ENCODE results near the gene TRMT2A.

The TRMT2A gene

DNA sequence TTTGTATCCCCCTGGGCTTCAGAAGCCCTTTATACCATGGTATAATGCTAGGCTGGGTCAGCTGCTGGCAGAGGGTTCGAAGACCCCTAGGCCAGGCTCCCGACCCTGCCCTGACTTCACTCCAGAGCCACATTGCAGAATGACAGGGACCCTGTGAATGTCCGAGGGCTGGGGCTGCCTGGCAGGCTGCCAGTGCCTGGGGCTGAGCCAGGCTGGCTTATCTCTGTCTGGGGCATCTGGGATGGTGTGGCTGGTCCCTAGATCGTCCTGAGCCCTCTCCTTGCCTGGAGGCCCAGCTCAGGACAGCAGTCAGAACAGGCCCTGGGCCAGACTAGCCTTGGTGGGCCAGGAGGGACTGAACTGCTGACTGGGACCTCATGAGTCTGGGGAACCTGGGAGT lies 18.2 kb upstream of the TRMT2A start:
- DNase-seq (ENCODE audit: low read depth in 2 of 2), result no peak

DNA sequence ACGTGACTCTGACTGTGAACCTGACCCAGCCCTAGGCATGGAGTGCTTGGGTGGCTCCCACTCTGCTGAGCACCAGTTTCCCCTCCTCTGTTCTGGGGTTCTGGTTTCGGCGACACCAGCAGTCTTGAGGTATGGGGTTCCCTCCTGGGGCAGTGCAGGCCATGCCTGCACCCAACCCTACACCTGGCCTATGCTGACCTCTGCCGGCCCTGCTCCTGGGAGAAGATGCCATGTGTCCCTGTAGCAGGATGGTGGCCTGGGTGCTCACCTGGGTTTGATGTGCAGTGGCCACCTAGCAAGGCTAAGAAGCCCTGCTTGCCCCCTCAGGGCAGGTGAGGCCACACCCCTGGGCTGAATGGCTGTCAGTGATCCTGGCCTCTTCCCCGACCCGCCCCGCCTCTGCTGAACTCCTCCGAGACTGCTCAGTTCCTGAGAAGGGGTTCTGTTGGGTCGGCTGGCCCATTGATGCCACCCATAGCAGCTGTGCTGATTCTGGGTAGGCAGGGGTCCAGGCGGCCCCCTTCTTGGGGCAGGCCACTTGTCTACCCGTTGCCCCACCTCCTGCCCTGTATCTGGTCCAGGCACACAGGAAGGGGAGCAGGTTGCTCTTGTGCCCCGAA lies 17.0 kb upstream of the TRMT2A start:
- no peak for DNase-seq (ENCODE audit: low read depth in 2 of 2)

DNA sequence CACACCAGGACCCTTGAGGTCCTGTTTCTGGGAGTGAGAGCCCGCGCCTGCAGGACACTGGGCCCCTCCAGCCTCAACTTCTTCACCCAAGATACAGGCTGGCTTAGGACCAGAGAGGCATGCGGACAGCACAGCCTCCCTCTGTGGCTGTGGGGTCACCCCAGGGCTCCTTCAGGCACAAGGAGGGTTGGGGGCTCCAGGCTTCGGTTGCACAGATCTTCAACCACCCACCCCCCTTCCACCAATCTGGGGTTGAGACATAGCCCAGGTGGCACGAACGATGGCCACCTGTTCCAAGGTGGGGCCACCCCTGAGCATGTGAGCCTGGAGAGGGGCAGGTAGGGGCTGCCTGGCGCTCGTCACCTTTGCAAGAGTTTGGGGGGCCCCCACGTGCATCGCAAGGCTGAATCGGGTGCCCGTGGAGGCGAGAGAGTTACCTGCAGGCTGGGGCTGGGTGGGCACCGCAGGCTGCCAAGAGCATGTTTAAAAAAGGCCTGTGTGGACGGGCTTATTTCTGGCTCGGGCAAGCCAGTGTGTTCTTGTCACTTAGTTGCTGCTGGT lies 15.7 kb upstream of the TRMT2A start:
- no peak for DNase-seq (ENCODE audit: low read depth in 2 of 2)

DNA sequence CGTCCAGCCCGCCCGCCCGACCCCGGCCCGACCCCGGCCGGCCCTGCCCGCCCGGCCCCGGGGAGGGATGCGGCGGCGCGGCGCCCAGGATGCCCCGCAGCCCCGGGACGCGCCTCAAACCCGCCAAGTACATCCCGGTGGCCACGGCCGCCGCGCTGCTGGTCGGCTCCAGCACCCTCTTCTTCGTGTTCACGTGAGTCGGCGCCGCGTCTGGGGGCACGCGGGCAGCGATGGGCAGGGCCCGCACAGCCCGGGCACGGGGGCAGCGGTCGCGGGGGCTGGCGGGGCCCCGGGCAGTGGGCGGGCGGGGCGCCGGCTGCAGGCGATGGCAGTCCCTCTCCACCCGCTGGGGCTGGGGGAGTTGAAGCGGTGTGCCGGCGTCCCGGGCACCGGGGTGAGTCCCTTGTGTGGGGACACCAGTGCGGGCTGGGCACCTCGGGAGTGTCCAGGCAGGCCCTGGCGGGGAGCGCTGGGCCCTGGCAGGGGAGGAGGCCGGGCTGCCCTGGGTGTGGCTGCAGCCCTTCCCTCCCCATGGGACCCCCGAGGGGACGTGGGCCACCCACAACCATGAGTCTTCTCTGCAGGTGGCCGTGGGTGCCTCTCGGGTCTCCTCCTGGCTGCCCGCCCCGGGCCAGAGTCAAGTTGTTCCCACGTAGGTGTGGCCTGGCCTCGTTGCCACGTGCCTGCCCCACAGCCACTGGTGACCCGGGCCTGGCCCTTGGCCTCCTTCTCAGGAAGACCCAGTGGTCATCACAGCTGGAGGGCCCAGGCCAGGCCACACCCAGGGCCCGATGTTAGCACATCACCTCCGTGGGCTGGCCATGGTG lies 15.0 kb upstream of the TRMT2A start:
- no peak for DNase-seq (ENCODE audit: low read depth in 2 of 2)

DNA sequence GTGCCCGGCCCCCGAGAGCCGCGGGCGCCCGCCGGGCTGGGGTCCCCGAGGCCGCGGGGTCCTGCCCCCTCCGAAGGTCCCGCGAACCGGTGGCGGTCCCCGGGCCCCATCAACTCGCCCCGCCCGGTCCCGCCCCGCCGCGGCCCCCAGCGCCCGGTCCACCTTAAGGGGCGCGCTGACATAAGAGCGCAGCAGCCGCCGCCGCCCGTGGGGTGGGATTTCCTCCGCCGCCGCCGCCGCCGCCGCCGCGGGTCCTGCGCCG lies 14.5 kb upstream of the TRMT2A start, which contains the start of gene ZDHHC8:
TSS of gene ZDHHC8 (plus strand) at position 208 of the 262 bp plus-strand sequence. CDS start 144 bp downstream, outside the sequence.
- DNase-seq (ENCODE audit: low read depth in 2 of 2), result no peak

DNA sequence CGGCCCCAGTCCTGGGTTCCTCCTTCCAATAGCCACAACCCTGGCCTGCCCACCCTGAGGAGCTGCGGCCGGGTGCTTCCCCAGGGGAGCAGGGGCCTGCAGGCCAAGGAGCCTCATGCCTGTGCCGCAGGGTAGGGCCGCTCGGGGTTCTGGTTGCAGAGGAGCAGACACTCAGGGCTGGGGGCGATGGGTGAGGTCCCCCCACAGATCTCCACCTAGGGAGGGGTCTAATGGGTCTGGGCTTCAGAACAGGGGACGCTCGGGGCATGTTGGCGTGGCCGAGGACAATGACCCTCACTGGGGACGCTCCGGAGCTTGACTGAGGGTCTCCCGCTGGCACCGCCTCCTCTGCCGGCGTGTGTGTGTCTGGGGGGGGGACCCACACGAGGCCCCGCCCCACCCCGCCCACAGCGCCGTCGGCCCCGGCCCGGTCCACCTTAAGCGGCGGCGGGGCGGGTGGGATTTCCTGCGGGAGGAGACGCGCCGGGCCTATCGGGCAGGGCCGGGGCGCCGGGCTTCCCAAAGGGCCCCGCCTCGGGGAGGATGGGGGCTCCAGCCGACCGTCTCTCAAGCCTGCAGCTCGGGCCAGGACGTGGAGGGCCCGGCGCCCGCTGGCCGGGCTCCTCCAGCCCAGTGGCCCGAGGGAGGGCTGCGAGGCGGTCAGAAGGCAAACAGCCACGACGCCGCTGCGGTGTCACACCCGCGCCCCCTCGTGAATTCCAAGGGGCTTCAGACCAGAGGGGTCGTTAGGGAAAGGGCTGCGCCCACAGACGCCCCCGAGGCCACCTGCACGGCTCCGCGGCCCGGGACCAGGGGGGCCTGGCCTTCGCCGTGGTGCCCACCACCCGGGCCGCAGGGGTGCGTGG lies 13.9 kb upstream of the TRMT2A start:
- peak; percentile 61 to 63 for DNase-seq (ENCODE audit: low read depth in 2 of 2)

DNA sequence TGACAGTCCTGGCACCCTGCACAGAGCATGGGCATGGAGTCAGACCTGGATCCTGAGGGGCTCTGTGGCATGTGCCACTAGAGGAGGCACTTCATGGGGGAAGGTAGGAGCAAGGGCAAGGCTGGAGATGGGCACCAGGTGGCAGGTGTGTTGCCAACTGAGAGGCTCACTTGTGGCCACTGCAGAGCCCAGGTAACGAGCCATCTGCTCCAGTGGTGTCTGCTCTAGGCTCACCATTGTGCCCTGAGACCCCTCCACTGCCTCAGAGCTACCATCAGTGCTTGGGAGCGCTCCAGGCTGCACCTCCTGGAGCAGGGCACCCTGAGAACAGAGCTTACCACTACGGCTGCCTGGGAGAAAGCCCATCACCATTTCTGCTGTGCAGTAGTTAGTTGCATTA lies 13.3 kb upstream of the TRMT2A start:
- no peak for DNase-seq (ENCODE audit: low read depth in 2 of 2)

DNA sequence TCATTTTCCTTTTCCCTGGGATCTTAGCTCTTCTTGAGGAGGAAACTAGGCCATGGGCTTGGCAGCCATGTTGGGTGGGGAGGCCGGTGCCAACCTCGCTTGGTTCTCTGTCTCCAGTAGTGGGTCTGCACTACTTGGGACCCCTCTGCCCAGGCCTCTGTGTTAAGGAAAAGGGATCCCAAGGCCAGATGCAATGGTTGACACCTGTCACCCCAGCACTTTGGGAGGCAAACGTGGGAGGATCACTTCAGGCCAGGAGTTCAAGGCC lies 12.7 kb upstream of the TRMT2A start:
- DNase-seq (ENCODE audit: low read depth in 2 of 2), result no peak

DNA sequence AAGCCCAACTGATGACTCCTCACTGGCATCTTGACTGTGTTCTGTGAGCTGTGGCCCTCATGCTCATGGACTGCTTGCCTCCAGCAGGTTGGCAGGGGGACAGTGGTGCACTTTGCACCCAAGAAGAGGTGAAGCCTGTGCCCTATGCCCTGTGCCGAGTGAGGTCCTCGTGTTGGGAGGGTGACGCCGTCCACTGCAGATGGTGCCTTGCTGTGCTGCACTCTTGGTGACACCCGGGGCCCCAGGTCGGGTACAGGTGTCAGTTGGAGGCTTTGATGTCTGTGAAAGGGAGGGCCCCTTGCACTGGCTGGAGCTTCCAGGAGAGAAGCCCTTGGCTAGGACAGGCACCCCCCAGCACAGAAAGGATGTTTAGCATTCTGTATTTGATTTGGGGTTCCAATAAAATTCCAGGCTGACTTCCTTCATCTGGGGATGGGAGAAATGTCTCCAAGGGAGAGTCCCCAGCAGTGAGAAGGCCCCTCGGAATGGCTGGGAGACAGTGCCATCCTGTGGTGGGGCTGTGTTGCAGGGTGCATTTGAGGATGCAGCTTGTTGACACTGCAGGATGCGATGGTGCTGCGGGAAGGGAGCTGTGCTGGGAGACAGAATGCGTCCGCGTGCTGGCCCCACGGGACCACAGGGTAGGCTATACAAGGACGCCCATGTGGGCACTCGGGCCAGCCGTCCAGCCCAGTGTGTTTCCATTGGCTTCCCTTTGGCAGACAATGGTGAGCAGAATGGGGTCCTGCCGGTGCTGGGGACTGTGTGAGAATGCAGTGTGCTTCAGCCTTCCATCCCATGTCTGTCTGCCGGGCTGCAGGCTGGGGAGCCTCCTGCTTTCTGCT lies 12.1 kb upstream of the TRMT2A start:
- DNase-seq (ENCODE audit: low read depth in 2 of 2), result no peak

DNA sequence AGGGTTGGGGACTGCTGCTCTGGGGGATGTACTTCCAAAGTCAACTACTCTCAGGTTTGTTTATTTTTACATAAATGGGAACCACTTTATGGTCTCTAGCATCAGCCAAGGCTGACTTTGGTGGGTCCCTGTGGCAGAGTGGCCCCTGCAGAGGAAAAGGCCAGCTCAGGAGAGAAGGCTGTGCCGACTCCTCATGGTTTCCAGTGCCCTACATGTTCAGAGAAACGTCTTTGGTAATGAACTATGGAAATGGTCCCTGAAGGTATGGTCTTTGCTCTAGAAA lies 11.5 kb upstream of the TRMT2A start:
- no peak for DNase-seq (ENCODE audit: low read depth in 2 of 2)

DNA sequence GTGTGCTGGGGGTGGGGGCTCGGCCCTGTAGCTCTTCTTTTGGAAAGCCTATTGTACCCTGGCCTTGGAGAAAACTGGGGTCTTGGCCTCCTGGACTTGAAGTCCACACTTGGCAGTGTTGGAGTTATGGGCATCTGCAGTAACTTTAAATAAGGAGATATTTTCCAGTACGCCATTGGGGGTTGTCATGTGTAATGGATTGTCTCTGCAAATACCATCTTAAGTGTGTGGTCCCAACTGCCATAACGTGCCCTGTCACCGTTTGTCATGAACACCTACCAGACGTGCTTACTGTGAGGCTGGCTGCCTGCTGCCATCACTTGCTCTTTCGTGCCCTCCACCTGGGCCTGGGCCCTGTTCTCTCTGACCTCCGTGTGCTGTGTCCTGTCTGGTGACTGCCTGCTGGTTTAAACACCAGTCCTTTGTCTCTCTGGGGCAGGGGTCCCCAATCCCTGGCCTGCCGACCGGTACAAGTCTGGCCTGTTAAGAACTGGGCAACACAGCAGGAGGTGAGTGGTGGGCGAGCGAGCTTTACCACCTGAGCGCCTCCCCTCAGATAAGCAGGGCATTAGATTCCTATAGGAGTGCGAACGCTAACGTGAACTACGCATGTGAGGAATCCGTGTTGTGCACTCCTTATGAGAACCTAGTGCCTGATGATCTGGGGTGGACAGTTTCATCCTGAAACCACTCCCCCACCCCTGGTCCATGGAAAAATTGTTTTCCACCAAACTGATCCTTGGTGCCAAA lies 11.0 kb upstream of the TRMT2A start:
- no peak for DNase-seq (ENCODE audit: low read depth in 2 of 2)

DNA sequence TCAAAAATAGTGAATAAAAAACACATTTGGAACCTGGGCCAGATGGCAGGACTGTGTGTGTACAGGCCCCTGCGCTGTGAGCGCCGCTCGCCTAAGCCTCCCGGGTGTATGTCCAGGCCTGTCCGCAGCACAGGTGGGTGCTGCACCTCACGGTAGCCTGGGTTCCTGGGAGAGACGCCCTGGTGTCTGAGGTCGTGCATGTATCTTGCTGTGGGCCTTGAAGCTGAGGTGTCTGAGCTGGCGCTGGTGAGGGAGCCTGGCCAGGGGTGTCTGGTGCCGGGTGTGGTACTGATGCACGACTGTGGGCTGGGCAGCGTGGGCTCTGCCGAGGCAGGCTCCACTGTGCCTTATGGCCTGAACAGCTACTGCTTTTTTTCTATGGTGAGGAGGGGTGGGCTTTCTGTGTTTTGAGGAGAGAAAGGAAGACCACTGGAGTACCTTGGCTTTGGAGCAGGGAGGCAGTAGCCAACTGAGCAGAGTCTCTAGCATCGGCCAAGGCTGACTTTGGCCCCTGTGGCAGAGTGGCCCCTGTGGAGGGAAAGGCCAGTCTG lies 10.4 kb upstream of the TRMT2A start:
- no peak for DNase-seq (ENCODE audit: low read depth in 2 of 2)

DNA sequence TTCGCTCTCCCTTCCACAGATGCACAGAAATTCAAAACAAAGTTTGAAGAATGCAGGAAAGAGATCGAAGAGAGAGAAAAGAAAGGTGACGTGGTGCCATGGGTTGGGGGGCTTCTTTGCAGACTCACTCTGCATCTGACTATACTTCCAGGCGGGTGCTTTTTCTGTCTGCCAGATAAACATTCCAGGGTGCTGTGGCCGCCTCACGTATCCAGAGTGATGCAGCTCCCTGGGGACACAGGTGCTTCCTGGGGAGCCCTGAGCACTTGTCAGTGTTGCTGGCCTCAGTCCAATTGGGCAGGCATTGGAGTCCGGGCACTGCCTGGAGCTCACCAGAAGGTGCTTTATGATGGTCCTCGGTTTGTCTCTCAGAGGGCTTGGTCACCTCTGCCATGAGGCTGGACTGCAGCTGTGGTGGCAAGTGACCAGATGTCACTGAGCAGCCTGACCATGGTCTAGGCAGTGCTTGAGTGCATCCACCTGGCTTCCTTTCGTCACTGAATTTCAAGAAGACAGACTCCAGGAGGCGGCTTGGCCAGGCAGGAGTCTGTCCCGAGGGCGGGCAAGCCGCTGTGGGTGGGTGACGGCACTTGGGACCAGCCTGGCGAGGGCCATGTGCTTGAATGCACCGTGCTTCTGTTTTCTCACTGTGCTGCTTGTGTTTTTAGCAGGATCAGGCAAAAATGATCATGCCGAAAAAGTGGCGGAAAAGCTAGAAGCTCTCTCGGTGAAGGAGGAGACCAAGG lies 9.4 kb upstream of the TRMT2A start:
- DNase-seq (ENCODE audit: low read depth in 2 of 2), result no peak

DNA sequence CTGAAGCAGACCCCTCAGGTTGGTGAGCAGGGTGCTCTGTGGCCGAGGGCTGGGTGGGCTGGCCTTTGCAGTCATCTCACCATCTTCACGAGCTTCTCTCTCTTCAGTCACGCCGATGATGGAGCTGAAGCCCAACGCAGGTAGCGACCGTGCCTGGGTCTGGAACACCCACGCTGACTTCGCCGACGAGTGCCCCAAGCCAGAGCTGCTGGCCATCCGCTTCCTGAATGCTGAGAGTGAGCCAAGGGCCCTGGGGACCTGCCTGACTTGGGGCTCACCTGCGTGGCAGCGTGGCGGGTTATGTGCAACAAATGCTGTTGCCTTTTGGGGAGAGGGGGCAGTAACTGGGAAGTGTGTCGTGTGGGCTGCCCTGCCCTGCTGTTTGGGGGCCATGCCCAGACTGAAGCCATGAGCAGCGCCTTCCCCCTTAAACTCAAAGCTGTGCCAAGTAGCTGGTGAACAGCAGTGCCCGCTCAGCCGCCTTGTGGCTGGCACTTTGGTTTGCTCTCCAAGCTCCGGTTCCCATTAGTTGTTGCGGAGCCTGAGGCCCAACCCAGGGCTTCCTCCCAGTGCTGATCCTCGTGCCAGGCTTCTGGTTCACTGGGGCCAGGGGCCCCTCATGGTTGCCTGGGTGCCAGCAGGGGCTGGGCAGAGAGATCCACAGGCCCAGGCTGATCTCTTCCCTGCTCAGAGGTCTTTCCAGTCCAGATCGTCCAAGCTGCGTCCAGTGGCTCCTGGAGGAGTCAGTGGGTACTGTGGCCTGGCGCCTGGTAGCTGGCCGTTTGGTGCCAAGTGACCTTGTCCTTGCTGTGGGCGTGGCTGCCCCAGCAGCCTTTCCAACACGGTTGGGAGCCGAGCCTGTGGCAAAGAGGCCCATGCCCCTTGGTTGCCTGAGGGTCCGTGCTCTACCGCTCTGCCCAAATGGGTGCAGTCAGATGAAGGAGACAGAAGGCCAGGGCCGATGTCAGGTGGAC lies 8.5 kb upstream of the TRMT2A start:
- DNase-seq (ENCODE audit: low read depth in 2 of 2), result no peak

DNA sequence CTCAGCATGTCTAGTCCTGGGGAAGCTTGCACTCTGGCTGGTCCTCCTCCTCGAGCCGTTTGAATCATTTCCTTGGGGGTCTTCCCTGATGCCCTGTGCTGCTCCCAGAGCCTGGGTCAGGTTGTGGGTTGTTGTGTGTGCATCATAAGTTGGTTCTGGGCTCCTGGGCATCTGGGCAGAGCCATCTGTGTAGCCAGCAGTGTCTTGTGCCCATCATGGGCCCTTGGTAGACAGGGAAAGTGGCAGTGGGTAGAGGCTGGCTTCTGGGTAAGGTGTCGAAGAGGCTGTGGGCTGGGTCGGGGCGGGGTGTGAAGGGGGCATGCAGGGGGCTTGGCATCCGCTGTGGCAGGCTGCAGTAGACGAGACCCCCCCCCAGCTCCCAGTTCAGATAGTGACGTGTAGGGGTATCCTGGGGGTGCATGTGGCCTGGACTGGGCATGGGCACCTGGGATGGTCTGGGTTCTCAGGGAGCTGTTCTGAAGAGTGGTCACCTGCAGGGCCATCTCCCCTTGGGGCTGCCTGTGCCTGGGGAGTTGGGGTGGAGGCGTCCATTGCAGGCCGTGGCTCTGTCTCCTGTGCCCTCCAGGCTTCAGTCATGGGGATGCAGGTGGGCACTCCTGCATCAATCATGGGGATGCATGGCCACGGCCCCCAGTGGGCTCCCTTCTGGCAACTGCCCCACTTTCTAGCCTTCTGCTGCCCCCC lies 7.2 kb upstream of the TRMT2A start:
- no peak for DNase-seq (ENCODE audit: low read depth in 2 of 2)

DNA sequence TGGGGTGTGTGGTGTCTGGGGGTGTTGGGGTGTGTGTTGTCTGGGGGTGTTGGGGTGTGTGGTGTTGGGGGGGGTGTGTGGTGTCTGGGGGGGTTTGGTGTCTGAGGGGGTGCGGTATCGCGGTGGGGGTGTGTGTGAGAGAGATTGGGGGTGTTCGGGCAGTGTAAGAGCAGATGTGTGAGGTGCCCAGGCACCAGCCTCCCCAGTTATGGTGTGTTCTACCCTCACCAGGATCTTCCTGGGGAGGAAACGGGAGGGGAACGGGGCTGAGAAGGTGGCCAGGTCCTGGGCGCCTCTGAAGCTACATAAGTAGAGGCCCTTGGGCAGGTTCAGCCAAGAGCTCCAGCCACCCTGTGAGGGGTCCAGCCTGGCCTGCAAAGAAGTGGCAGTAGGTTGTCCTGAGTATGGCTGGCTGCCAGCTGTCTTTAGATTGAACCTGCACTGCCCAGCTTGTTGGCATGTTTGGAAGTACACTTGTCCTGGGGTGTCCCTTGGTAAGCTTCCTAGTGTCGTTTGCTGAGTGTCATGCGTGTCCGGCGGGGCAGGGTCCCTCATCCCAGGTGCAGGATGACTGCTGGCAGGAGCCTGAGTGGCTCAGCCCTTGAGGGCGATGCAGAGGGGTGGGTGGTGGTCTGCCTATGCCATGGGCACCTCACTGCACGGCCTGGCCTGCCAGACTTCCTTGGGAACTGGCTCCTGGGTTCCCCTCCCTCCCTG lies 6.5 kb upstream of the TRMT2A start:
- DNase-seq (ENCODE audit: low read depth in 2 of 2), result no peak

DNA sequence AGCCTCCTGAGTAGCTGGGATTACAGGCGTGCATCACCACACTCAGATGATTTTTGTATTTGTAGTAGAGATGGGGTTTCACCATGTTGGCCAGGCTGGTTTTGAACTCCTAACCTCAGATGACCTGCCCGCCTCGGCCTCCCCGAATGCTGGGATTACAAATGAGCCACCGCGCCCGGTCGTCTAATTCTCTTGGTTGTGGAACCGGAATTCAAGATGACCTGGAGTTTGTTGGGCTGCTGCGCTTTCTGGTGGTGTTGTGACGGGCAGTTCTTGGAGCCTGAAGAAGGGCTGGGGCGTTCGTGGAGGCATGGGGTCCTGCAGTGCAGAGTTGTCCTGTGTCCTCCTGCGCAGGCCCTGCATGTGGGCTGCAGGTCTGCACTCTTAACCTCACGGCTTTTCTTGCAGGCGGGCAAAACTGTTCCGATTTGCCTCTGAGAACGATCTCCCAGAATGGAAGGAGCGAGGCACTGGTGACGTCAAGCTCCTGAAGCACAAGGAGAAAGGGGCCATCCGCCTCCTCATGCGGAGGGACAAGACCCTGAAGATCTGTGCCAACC lies 4.9 kb upstream of the TRMT2A start:
- no peak for DNase-seq (ENCODE audit: low read depth in 2 of 2)
